ENCODE results near the gene ETV2.
"Not testable (repeated sequence)": the region's sequence is repeated elsewhere in the genome, so short reads cannot be mapped to it uniquely, and the experiment has no call there.

The ETV2 gene

GRCh38 chr19:35661995-35662340 lies 20.4 kb downstream of the ETV2 start:
- DNase-seq: no peak

- no peak for DNase-seq
These were observed 22.4 kb downstream of the ETV2 start for GRCh38 chr19:35663981-35664380.

- DNase-seq: no peak
These were observed 23.6 kb downstream of the ETV2 start for GRCh38 chr19:35665157-35665556.

- DNase-seq: no peak
These were observed 24.1 kb downstream of the ETV2 start for GRCh38 chr19:35665604-35666003.

GRCh38 chr19:35666251-35666913 lies 24.8 kb downstream of the ETV2 start, which contains the start of gene UPK1A:
Gene UPK1A (plus strand): TSS chr19:35666517. CDS start chr19:35666813, 296 bp downstream.
- no peak for DNase-seq

- DNase-seq: no peak
These were observed 28.0 kb downstream of the ETV2 start for GRCh38 chr19:35669566-35669965.

GRCh38 chr19:35669974-35670373 lies 28.4 kb downstream of the ETV2 start:
- DNase-seq: no peak

GRCh38 chr19:35670686-35671085 lies 29.1 kb downstream of the ETV2 start:
- no peak for DNase-seq

GRCh38 chr19:35671818-35672217 lies 30.3 kb downstream of the ETV2 start:
- peak; percentile 85 for DNase-seq

- peak; percentile 70 for DNase-seq
These were observed 31.7 kb downstream of the ETV2 start for GRCh38 chr19:35673121-35673804.

GRCh38 chr19:35675589-35676140 lies 34.1 kb downstream of the ETV2 start:
- no peak for DNase-seq

GRCh38 chr19:35689836-35690235 lies 48.3 kb downstream of the ETV2 start:
- DNase-seq: no peak

GRCh38 chr19:35691106-35691505 lies 49.6 kb downstream of the ETV2 start:
- not testable (repeated sequence) for DNase-seq

- DNase-seq: no peak
These were observed 50.5 kb downstream of the ETV2 start for GRCh38 chr19:35692010-35692409.

- DNase-seq: no peak
These were observed 51.9 kb downstream of the ETV2 start for GRCh38 chr19:35693422-35693821.

- peak; percentile 98 for DNase-seq
These were observed 52.5 kb downstream of the ETV2 start for GRCh38 chr19:35693835-35694599.

All from NCI-H345 (cell line).